Activated effector memory CD4-positive, alpha-beta T cell treated with anti-CD3 and anti-CD28 coated beads, Interleukin-2, amount 50 U/mL, for 16 hours (primary cell): Measurements from ENCODE around the gene LZTR1.

Experiments used
- DNase-seq: peaks from one replicate; pipeline ENCODE4 v3.0.0-alpha.2; 2020

LZTR1 gene

GRCh38 chr22:20951151-20951931 lies 30.8 kb upstream of the LZTR1 start:
- no peak for DNase-seq

DNA sequence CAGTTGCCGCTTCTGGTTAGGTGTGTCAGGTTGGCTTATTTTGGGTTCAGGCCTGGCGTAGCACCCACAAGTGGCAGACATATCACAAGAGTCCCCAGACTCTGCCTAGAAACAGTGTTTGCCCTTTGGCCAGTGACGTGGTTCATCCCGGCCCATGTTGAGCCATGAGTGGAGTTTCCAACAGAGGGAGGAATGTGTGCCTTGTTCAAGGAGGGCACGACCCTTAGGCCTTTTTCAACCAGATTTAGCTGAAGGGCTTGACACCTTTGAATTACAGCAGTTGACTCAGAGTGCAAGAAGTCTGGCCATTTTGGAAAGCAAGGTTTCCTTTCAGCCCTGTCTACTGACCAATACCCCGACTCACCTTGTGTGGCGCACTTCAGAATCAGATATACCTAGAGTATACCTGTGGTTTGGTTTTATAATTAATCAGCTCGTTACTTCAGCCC lies 30.1 kb upstream of the LZTR1 start:
- no peak for DNase-seq

GRCh38 chr22:20952544-20953341 lies 29.4 kb upstream of the LZTR1 start:
- DNase-seq = no peak

DNA sequence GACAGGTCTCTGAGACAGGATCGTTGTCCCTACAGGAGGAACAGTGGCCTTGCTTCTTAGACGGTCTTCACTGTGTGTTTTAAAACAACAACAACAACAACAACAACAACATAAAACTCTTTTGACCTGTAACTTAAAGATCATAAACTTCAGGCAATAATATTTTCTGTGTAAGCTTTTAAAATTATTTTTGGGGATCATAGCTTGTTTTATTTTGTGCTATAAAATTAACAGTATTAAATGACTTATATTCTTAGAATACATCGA lies 28.8 kb upstream of the LZTR1 start:
- DNase-seq = no peak

DNA sequence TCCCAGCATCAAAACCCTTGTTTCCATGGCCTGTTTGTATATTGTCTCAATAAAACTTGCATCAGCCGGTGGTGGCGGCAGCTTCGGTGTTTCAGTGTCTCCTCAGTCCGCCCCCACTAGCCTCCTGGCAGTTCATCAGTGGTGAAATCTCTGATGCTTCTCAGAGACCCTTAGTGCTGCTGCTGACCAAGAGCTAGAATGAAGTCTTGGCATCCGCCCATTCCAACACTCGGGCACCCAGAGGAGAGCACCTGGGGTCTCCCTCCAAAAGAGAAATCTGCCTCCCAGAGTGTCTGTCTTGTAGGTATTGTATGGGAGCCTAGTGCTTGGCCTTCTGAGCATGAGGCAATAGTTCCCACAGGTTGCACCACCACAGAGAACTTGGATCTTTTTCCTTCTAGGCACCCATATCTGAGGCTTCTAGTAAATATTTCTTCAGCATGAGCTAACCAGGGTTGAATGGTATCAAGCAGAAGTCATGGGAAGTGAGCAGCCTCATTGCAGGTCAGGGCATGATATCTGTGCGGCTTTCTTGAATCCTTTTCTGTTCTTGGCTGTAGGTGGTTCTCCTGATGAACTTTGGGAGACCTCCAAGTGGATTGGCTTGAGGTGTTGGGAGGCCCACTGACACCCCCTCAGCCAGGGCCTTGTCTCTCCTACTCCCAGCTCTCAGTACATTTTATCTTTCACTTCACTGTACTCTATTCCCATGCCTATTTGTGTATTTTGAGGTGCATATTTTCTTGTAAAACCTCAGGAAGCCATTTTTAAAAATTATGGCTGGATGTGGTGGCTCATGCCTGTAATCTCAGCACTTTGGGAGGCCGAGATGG lies 28.2 kb upstream of the LZTR1 start:
- DNase-seq = no peak

DNA sequence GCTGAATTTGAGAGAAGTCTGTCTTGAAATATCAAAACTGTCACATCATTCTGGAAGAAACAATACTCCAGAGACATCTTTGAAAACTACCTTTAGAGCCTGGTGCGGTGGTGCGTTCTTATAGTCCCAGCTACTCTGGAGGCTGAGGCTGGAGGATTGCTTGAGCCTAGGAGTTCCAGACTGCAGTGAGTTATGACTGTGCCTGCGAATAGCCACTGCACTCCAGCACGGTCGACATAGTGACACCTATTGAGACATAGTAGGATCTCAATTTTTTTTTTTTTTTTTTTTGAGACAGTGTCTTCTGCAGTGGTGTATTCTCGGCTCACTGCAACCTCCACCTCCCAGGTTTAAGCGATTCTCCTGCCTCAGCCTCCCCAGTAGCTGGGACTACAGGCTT lies 26.5 kb upstream of the LZTR1 start:
- DNase-seq = no peak

DNA sequence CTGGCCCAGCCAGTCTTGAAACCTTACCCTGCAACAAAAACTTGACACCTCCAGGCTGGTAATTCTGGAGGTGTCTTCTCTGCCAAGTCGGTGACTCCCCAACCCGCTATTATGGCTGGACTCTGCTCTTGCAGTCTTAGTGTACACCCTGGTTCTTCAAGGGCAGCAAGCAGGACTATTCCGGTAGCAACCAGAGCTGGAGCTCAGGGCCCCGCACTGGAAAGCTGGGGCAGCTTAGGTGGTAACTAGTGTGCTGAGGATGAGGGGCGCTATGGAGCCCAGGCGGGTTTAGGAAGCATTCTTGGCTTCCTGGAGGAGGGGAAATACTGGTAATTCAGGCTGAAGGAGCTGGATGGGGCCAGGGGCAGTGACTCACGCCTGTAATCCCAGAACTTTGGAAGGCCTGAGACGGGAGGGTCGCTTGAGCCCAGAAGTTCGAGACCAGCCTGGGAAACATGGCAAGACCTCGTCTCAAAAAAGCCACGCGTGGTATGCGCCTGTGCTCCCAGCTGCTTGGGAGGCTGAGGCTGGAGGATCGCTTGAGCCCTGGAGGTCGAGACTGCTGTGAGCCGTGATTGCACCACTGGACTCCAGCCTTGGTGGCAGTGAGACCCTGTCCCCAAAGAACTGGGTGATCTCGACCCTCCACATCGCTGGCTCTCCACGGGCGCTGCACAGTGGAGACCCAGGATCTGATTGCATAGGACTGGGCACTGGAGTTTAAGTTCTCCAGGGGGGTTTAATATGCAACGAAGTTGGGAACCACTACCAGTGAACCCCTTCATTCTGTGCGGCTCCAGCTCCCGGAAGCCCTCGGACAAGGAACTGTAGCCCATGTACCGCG lies 25.6 kb upstream of the LZTR1 start:
- DNase-seq = no peak

DNA sequence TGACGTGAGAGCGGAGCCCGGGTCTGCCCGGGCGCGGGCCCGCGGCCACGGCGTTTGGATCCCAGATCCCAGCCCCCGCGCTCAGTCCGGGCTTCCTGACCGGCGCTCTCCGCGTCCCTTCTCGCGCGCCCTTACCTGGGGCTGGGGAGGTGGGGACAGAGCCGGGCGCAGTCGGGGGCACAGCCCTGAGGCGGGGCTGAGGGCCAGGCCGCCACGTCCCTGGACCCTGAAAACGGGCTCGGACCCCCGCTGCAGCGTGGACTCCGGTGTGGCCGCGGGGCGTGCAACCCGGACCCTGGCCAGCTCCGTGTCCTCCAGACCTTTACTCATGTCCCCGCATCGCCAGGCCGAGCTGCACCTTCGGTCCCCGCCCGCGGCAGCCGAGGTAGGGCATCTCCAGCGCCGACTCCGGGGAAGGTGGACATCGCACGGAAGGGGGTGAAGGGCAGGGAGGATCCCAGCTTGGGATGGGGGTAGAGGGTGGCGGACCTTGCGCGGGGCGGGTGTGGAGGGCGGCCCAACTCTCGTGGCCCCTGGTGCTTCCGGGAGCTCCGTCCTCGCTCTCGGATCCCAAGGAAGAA lies 24.9 kb upstream of the LZTR1 start:
- no peak for DNase-seq

- DNase-seq = no peak
Observed at GRCh38 chr22:20957683-20958431, 24.2 kb upstream of the LZTR1 start.

DNA sequence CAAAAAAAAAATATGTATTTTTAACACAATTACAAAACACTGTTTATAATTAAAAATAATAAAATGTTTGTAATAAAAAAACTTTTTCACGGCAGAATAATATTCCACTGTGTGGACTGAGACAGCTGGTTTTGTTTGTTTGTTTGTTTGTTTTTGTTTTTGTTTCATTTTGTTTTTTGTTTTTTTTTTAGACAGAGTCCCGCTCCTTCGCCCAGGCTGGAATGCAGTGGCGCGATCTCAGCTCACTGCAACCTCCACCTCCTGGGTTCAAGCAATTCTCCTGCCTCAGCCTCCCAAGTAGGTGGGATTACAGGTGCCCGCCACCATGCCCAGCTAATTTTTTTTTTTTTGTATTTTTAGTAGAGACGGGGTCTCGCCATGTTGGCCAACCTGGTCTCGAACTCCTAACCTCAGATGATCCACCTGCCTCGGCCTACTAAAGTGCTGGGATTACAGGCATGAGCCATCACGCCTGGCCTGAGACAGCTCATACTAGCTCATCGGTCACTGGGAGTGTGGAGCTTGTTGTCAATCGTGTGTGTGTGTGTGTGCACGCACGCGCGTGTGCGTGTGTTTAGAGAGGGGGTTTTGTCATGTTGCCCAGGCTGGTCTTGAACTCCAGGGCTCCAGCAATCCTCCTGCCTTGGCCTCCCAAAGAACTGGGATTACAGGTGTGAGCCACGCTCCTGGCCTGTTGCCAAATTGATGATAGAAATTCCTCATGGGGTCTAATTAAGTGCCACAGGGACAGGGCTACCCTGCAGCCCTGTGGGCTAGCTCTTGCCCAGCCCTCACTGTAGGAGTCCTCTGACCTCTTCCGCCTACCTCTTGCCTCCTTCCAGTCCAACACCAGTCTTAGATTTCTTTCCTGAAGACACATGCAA lies 22.3 kb upstream of the LZTR1 start:
- no peak for DNase-seq

DNA sequence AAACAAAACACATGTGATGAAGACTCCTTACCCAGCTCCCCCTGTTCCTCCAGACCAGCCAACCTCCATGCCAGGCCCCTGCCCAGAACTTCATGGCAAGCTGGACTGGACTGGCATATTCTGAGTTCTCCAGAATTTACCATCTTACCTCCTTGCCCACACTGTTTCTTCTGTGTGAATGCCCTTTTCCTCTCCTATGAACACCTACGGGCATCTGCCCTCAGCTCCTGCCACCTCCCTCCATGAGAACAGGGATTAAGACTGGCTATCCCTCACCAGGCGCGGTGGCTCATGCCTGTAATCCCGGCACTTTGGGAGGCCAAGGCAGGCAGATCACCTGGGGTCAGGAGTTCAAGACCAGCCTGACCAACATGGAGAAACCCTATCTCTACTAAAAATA lies 21.5 kb upstream of the LZTR1 start:
- DNase-seq = no peak

DNA sequence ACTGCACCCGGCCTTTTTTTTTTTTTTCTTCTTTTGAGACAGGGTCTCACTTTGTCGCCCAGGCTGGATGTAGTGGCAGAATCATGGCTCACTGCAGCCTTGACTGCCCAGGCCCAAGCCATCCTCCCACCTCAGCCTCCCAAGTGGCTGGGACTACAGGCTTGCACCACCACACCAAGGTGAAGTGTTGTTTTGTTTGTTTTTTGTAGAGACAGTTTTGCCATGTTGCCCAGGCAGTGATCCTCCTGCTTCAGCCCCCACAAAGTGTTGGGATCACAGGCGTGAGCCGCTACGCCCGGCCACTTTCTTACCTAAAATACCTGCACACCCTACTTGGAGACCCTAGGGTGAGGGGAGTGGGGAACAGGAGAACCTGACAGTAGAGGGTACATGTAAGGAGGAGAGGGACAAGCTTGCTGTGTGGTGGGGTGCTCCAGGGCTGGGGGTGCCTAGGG lies 19.6 kb upstream of the LZTR1 start:
- no peak for DNase-seq

DNA sequence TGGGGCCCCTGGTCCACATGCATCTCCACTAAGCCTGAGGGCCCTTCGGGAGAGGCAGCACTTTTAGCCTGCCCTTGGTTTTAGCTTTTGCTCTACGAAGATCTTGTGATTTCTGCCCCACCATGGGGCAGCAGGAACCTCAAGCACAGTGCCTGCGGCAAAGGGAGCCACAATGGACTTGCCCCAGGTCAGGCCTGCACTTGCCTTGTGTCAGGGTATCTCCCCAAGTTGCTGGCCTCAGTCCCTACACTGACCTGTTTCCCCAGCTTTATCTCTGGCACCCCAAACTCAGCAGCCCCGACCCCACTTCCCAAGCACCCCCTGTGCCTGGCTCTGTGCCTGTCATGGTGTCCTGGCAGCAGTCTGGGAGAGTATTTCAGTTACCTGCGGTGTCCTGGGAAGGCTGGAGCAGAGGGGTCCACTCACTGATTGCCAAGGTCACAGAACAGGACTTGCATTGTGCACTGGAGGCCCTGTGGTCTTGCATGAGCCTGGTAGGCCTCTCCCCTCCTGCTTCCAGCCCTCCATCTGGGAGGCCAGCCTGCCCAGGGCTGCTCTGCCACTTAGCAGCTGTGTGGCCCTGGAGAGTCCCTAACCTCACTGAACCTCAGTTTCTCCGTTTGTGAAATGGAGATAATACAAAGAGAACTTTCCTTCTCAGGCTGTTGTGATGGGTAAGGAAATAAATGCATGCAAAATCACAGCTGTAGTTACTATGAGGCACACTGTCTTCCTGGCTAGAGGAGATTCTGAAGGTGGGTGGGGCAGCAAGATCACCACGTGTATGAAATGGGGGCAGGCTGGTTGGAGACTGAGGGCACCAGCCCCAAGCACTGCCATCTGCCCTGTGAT lies 18.7 kb upstream of the LZTR1 start:
- no peak for DNase-seq

GRCh38 chr22:20964090-20964798 lies 17.9 kb upstream of the LZTR1 start:
- DNase-seq = no peak

- DNase-seq = no peak
Observed at GRCh38 chr22:20964799-20965103, 17.3 kb upstream of the LZTR1 start.

DNA sequence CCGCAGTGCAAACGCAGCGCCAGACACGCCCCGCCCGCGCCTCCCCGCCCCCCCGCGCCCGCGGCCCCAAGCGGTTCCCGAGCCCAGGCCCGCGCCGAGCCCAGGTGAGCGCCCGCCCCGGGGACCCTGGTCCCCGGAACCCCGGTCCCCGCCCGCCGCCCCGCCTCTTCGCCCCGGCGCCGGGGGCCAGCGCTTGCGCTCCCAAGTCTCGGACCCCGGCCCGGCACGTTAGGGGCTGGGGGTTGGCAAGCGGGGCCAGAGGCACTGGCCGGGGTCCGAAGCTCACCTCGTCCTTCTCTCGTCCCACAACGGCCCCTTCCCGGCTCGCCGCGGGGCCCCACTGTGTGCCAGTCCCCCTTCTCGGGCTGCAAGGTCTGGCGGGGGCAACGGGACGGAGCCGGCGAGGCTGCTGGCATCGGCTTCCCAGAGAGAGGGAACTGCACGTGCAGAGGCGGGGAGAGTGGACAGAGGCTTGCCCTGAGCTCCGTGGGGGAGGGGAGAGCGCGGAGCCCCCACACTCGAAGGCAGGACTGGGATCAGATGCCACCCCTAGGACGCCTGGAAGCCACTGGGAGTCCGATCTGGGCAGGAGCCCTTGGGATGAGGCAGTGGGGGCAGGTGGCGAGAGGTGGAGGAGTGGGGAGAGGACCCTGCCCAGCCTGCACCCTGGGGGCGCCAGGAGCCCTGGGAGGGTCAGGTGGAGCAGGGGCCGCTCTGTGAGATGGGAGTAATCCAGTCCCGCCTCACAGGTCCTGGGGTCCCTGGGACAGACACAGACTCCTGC lies 16.8 kb upstream of the LZTR1 start:
- DNase-seq = no peak

GRCh38 chr22:20965888-20966855 lies 15.9 kb upstream of the LZTR1 start:
- DNase-seq = no peak
